CD14-positive monocyte (primary cell): ENCODE results near the gene TTC7B. TPM values are rescaled to one million over a fixed set of nuclear protein-coding genes. Genes with fewer than 3 reads are reported as not detected.

Experiments
- DNase-seq, 3 donors: peaks; one replicate each; pipeline ENCODE4 v3.0.0-alpha.2; 2011 to 2022
- H2AFZ ChIP-seq: 2 replicates; pipeline ENCODE4 v1.6.0; 2012; ENCODE audit warnings: mild to moderate bottlenecking, low read depth, low read length, inconsistent platforms; ENCODE audit not compliant: insufficient read depth, poor library complexity, severe bottlenecking
- H3K27ac ChIP-seq, 2 donors: 1 replicate in 1 of 2; 2 replicates in 1 of 2; pipeline ENCODE4 v1.5.1; 2012 to 2013; ENCODE audit warnings: low read length in 2 of 2, control low read depth in 1 of 2, inconsistent platforms in 1 of 2, low read depth in 1 of 2, mild to moderate bottlenecking in 1 of 2
- H3K27me3 ChIP-seq, 2 donors: one replicate each; pipeline versions ENCODE4 v1.6.0 to v1.6.1; 2011 to 2013; ENCODE audit warnings: low read length in 2 of 2; ENCODE audit not compliant: control insufficient read depth in 2 of 2, insufficient read depth in 2 of 2
- H3K36me3 ChIP-seq, 2 donors: replicated peaks in 1 of 2; 1 replicate in 1 of 2; 2 replicates in 1 of 2; pipeline versions ENCODE4 v1.5.1 to v1.6.1; 2012 to 2013; ENCODE audit warnings: low read length in 2 of 2, control low read depth in 1 of 2, inconsistent platforms in 1 of 2, mild to moderate bottlenecking in 1 of 2; ENCODE audit not compliant: insufficient read depth in 2 of 2, control insufficient read depth in 1 of 2
- H3K4me1 ChIP-seq, 2 donors: 1 replicate in 1 of 2; 2 replicates in 1 of 2; pipeline versions ENCODE4 v1.5.1 to v1.6.1; 2012 to 2013; ENCODE audit warnings: low read length in 2 of 2, control low read depth in 1 of 2, inconsistent platforms in 1 of 2, mild to moderate bottlenecking in 1 of 2, moderate library complexity in 1 of 2; ENCODE audit not compliant: insufficient read depth in 2 of 2, control insufficient read depth in 1 of 2
- H3K4me2 ChIP-seq: replicated peaks from 2 replicates; pipeline ENCODE3; 2012; ENCODE audit warnings: low read length, moderate library complexity, mild to moderate bottlenecking; ENCODE audit not compliant: poor library complexity, severe bottlenecking; ENCODE audit errors: extremely low read depth
- H3K4me3 ChIP-seq, 3 experiments: fragments of 200-600 bp in 1 of 3; sonication (generic) in 1 of 3; replicated peaks in 1 of 3; 1 replicate in 2 of 3; 2 replicates in 1 of 3; pipeline ENCODE4 v1.5.1; 2011 to 2013; ENCODE audit warnings: low read length in 3 of 3, mild to moderate bottlenecking in 3 of 3, control low read depth in 2 of 3, low read depth in 2 of 3, inconsistent platforms in 1 of 3, moderate library complexity in 1 of 3
- H3K79me2 ChIP-seq: 2 replicates; pipeline ENCODE4 v1.6.0; 2012; ENCODE audit warnings: mild to moderate bottlenecking, control low read depth, inconsistent platforms, low read length, moderate library complexity; ENCODE audit not compliant: insufficient read depth
- H3K9ac ChIP-seq: 2 replicates; pipeline ENCODE4 v1.6.0; 2017; ENCODE audit warnings: low read length, mild to moderate bottlenecking; ENCODE audit not compliant: insufficient read depth, poor library complexity, severe bottlenecking
- H3K9me3 ChIP-seq, 2 donors: replicated peaks in 1 of 2; 1 replicate in 1 of 2; 2 replicates in 1 of 2; pipeline versions ENCODE4 v1.5.1 to v1.6.1; 2012 to 2013; ENCODE audit warnings: low read length in 2 of 2, control low read depth in 1 of 2; ENCODE audit not compliant: control insufficient read depth in 1 of 2, insufficient read depth in 1 of 2
- H4K20me1 ChIP-seq: 2 replicates; pipeline ENCODE4 v1.6.0; 2012; ENCODE audit warnings: mild to moderate bottlenecking, low read length, control low read depth, moderate library complexity; ENCODE audit not compliant: insufficient read depth
- H3K27ac Mint-ChIP-seq, 7 donors: one replicate each; pipeline ENCODE4 v1.8.0; 2020; ENCODE audit warnings: mild to moderate bottlenecking in 7 of 7, mixed read lengths in 7 of 7, moderate library complexity in 6 of 7, inconsistent platforms in 2 of 7
- H3K27me3 Mint-ChIP-seq, 3 donors: one replicate each; pipeline ENCODE4 v1.8.0; 2021 to 2022; ENCODE audit warnings: low read depth in 3 of 3, mild to moderate bottlenecking in 3 of 3, mixed read lengths in 3 of 3, moderate library complexity in 3 of 3, inconsistent platforms in 1 of 3
- H3K36me3 Mint-ChIP-seq, 2 donors: one replicate each; pipeline ENCODE4 v1.8.0; 2020; ENCODE audit warnings: mixed read lengths in 2 of 2, inconsistent platforms in 1 of 2, mild to moderate bottlenecking in 1 of 2
- H3K4me1 Mint-ChIP-seq: one replicate; pipeline ENCODE4 v1.8.0; 2020; ENCODE audit warnings: mild to moderate bottlenecking, mixed read lengths
- H3K4me3 Mint-ChIP-seq, 2 donors: one replicate each; pipeline ENCODE4 v1.8.0; 2020; ENCODE audit warnings: mild to moderate bottlenecking in 2 of 2, mixed read lengths in 2 of 2, moderate library complexity in 1 of 2
- H3K9me3 Mint-ChIP-seq, 7 donors: one replicate each; pipeline ENCODE4 v1.8.0; 2020 to 2022; ENCODE audit warnings: mixed read lengths in 7 of 7, mild to moderate bottlenecking in 6 of 7, moderate library complexity in 6 of 7, inconsistent platforms in 2 of 7
- CTCF ChIP-seq: fragments of 200-600 bp; IDR thresholded peaks from one replicate; pipeline ENCODE4 v1.8.0; 2022; ENCODE audit warnings: antibody characterized with exemption, mild to moderate bottlenecking
- WGBS: methylation state at CpG from one replicate; pipeline ENCODE4 v1.1.5; 2013; ENCODE audit warnings: missing lambda C conversion rate; ENCODE audit not compliant: insufficient coverage; 5-methylcytosine and 5-hydroxymethylcytosine counted together
- intact Hi-C, 2 donors: fragments of 100-400 bp; cut with micrococcal nuclease; formaldehyde crosslinking; loops; one replicate each; pipeline versions ENCODE4 v1.15.0 to v1.15.1; 2023
- polyA plus RNA-seq, 3 donors: library from polyadenylated mRNA; depleted of rRNA in 1 of 3; unstranded in 2 of 3; stranded (reverse) in 1 of 3; fragments of 300-500 nt in 2 of 3; fragments of >200 nt in 1 of 3; fragmentation: Illumina TruSeq in 2 of 3; gene quantifications; 1 replicate in 2 of 3; 2 replicates in 1 of 3; pipeline ENCODE4 v1.2.3, GENCODE V29; 2012 to 2021

TTC7B gene
- polyA plus RNA-seq, 3 donors: 0.87 to 2.6 (median 1.2) TPM

- Histone ChIP-seq H3K4me2 (no peak overlapping the region), H3K27me3 (peaks cover 0 to 10% of the 10 kb centered on the region in 2 donors), H3K9me3 (no peaks in the 10 kb centered on the region), H3K79me2 (no peaks in the 10 kb centered on the region), H3K9ac (no peak overlapping the region), H3K4me1 (no peaks in the 10 kb centered on the region), H2AFZ (no peak overlapping the region), H3K36me3 (no peaks in the 10 kb centered on the region), H3K4me3 (no peak overlapping the region), H4K20me1 (no peaks in the 10 kb centered on the region), H3K27ac (no peak overlapping the region)
- DNase-seq: no peak
- TF ChIP-seq CTCF: no peak
- no peak overlapping the region for H3K4me3 Mint-ChIP-seq
- intact Hi-C loops: no loop called here
- H3K27me3 Mint-ChIP-seq: peaks cover 17 to 24% (median 23%) of the 10 kb centered on the region in 3 donors
- H3K36me3 Mint-ChIP-seq: no peaks in the 10 kb centered on the region
- H3K27ac Mint-ChIP-seq: no peak overlapping the region
- 95% methylated on average over 8 of the region's 10 CpGs for WGBS
- peaks cover 0 to 2% (median 0%) of the 10 kb centered on the region in 7 donors for H3K9me3 Mint-ChIP-seq
- H3K4me1 Mint-ChIP-seq: peaks cover 8% of the 10 kb centered on the region
These were observed 303.8 kb downstream of the TTC7B start for GRCh38 chr14:90512329-90512991.

- whole genome bisulfite sequencing: 89% methylated on average over 9 of the region's 9 CpGs
- Histone ChIP-seq H3K36me3 (no peaks in the 10 kb centered on the region), H3K79me2 (no peaks in the 10 kb centered on the region), H4K20me1 (no peaks in the 10 kb centered on the region), H3K4me3 (no peak overlapping the region), H3K27ac (no peak overlapping the region), H3K27me3 (peaks cover 0 to 10% of the 10 kb centered on the region in 2 donors), H3K4me1 (no peaks in the 10 kb centered on the region), H3K9ac (no peak overlapping the region), H3K4me2 (no peak overlapping the region), H3K9me3 (no peaks in the 10 kb centered on the region), H2AFZ (no peak overlapping the region)
- no peak for TF ChIP-seq CTCF
- peaks cover 0 to 2% (median 0%) of the 10 kb centered on the region in 7 donors for H3K9me3 Mint-ChIP-seq
- H3K4me1 Mint-ChIP-seq: peaks cover 8% of the 10 kb centered on the region
- peaks cover 21 to 26% (median 24%) of the 10 kb centered on the region in 3 donors for H3K27me3 Mint-ChIP-seq
- no peak overlapping the region for H3K4me3 Mint-ChIP-seq
- no peak overlapping the region for H3K27ac Mint-ChIP-seq
- intact Hi-C loops: no loop called here
- no peak for DNase-seq
- H3K36me3 Mint-ChIP-seq: no peaks in the 10 kb centered on the region
These were observed 304.4 kb downstream of the TTC7B start for GRCh38 chr14:90511795-90512328.
